ENCODE measurements around the gene ECPAS. TPM values are rescaled to one million over a fixed set of nuclear protein-coding genes. Genes with fewer than 3 reads are reported as not detected.
"Not testable (repeated sequence)": the region's sequence is repeated elsewhere in the genome, so short reads cannot be mapped to it uniquely, and the experiment has no call there.

The ECPAS gene
- total RNA-seq, 2 donors from 2014 or later: 87.8 to 103 TPM

DNA sequence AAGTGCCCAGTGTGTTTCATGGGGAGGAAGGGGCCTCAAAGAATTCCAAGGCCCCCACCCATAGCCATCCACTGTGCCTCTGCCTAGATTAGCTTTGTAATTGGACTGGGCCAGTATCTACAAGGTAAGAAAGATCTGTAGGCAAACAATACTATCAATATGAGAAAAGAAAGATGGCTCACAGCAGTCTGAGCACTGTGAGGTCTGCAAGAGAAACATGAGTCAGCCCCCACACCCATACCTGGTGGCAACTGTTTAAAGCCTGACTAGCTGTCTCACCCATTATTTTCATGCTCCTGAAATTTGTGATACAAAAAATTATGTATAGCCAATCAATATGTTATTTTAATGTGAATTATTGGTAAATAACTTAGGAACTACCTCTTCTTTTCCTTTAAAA lies 30.8 kb upstream of the ECPAS start:
- Histone ChIP-seq H3K27ac (no peak overlapping the region), H3K4me3 (no peak overlapping the region), H3K27me3 (replicated peaks; ENCODE audit: insufficient read depth) (no peaks in the 10 kb centered on the region), H3K9me3 (no peaks in the 10 kb centered on the region), H3K36me3 (no peaks in the 10 kb centered on the region), H3K4me1 (replicated peaks) (no peaks in the 10 kb centered on the region)
- TF ChIP-seq, protein P1, sequence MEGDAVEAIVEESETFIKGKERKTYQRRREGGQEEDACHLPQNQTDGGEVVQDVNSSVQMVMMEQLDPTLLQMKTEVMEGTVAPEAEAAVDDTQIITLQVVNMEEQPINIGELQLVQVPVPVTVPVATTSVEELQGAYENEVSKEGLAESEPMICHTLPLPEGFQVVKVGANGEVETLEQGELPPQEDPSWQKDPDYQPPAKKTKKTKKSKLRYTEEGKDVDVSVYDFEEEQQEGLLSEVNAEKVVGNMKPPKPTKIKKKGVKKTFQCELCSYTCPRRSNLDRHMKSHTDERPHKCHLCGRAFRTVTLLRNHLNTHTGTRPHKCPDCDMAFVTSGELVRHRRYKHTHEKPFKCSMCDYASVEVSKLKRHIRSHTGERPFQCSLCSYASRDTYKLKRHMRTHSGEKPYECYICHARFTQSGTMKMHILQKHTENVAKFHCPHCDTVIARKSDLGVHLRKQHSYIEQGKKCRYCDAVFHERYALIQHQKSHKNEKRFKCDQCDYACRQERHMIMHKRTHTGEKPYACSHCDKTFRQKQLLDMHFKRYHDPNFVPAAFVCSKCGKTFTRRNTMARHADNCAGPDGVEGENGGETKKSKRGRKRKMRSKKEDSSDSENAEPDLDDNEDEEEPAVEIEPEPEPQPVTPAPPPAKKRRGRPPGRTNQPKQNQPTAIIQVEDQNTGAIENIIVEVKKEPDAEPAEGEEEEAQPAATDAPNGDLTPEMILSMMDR (IDR thresholded peaks at IDR 0.05): no peak
- TF ChIP-seq POLR2AphosphoS5 (IDR thresholded peaks at IDR 0.05): no peak
- TF ChIP-seq POLR2A (IDR thresholded peaks at IDR 0.05): no peak
- intact Hi-C loops (cut with DNase I): no loop called here
- DNase-seq (ENCODE audit: low spot score): no peak

DNA sequence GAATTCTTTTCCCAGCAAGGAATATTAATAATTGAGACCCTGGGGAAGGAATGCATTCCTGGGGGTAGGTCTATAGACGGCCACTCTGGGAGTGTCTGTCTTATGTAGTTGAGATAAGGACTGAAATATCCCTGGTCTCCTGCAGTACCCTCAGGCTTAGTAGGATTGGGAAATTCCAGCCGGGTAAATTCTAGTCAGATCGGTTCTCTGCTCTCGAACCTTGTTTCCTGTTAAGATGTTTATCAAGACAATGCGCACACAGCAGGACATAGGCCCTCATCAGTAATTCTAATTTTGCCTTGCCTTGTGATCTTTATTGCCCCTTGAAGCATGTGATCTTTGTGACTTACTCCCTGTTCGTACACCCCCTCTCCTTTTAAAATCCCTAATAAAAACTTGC lies 27.4 kb upstream of the ECPAS start:
- H3K27me3 ChIP-seq (replicated peaks; ENCODE audit: insufficient read depth); H3K9me3 ChIP-seq; intact Hi-C loops (cut with DNase I); DNase-seq (ENCODE audit: low spot score); H3K27ac ChIP-seq; H3K4me1 ChIP-seq (replicated peaks); H3K36me3 ChIP-seq; H3K4me3 ChIP-seq: not testable (repeated sequence)
- 68% methylated on average over 6 of the region's 6 CpGs for WGBS

DNA sequence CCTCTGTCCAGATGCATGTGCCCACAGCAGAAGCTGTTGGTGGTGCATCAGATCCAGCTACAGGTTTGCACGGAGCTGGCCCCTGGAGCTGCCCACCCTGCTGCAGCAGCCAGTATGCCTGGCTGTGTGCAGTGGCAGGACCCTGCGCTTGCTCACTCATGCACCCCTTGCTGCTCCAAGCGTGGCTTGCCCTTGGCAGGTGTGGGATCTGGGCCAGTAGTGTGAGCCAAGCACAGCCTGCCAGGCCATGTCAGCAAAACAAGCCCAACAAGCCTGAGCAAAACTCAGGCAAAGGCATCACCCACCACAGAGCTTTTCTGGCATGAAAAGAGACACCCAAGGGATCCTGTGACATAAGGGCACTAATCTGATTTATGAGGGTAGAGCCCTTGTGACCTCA lies 18.3 kb upstream of the ECPAS start:
- H3K9me3 ChIP-seq: no peaks in the 10 kb centered on the region
- H3K4me1 ChIP-seq (replicated peaks): no peaks in the 10 kb centered on the region
- no peak for DNase-seq (ENCODE audit: low spot score)
- H3K4me3 ChIP-seq: no peak overlapping the region
- TF ChIP-seq POLR2AphosphoS5 (IDR thresholded peaks at IDR 0.05): no peak
- TF ChIP-seq, protein P1 (IDR thresholded peaks at IDR 0.05): no peak
- no peak for TF ChIP-seq POLR2A (IDR thresholded peaks at IDR 0.05)
- H3K27me3 ChIP-seq (replicated peaks; ENCODE audit: insufficient read depth): no peaks in the 10 kb centered on the region
- no peak overlapping the region for H3K27ac ChIP-seq
- intact Hi-C loops (cut with DNase I): no loop called here
- no peaks in the 10 kb centered on the region for H3K36me3 ChIP-seq
- 49% methylated on average over 3 of the region's 3 CpGs for WGBS

DNA sequence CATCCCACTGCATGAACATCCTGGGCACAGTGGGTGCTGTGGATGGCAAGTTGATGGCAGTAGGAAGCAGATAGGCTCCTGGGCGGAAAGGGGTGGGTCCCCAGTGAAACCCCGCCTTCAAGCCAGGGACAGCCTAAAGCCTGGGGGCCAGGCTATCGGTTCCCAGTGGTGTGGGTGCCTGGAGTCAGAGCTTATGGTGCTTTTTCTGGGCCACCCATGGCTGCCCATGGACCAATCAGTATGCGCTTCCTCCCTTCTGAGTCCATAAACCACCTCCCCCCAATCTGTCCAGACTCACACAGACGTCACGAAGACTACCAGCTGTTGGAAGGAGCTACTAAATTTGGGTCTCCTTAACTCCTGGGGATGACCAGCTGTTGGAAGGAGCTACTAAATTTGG lies 17.5 kb upstream of the ECPAS start:
- H3K4me3 ChIP-seq: no peak overlapping the region
- no peak overlapping the region for H3K27ac ChIP-seq
- 83% methylated on average over 6 of the region's 6 CpGs for WGBS
- H3K27me3 ChIP-seq (replicated peaks; ENCODE audit: insufficient read depth): no peaks in the 10 kb centered on the region
- H3K4me1 ChIP-seq (replicated peaks): no peaks in the 10 kb centered on the region
- H3K36me3 ChIP-seq: no peaks in the 10 kb centered on the region
- TF ChIP-seq, protein P1 (IDR thresholded peaks at IDR 0.05): no peak
- TF ChIP-seq POLR2A (IDR thresholded peaks at IDR 0.05): no peak
- no peak for TF ChIP-seq POLR2AphosphoS5 (IDR thresholded peaks at IDR 0.05)
- intact Hi-C loops (cut with DNase I): no loop called here
- no peaks in the 10 kb centered on the region for H3K9me3 ChIP-seq
- no peak for DNase-seq (ENCODE audit: low spot score)

DNA sequence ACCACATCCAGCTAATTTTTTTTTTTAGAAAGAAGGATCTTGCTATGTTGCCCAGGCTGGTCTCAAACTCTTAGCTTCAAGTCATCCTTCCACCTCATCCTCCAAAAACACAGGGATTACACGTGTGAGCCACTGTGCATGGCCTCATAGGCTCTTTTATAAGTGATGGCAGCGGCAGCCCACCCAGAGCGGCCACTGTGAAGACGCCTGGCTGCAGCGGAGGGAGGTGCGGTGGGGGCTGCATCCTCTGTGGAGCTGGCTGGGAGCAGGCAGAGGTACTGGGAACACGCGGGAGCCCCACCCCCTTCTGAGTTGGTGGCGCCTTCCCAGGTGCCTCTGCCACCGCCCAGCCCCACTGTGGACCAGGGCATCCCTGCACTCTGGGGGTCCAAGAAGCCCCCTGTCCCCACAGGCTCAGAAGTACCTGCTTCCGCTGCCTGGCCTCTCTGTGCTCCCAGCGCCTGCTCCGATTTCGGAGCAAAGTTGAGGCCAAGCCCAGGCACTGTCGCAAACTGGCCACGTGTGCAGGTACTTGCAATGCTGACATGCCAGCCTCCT lies 16.9 kb upstream of the ECPAS start:
- H3K9me3 ChIP-seq: no peaks in the 10 kb centered on the region
- no peak overlapping the region for H3K4me3 ChIP-seq
- H3K36me3 ChIP-seq: no peaks in the 10 kb centered on the region
- H3K27ac ChIP-seq: no peak overlapping the region
- DNase-seq (ENCODE audit: low spot score): no peak
- no peaks in the 10 kb centered on the region for H3K27me3 ChIP-seq (replicated peaks; ENCODE audit: insufficient read depth)
- 95% methylated on average over 16 of the region's 16 CpGs for WGBS
- no peaks in the 10 kb centered on the region for H3K4me1 ChIP-seq (replicated peaks)
- TF ChIP-seq, protein P1 (IDR thresholded peaks at IDR 0.05): no peak
- TF ChIP-seq POLR2A (IDR thresholded peaks at IDR 0.05): no peak
- TF ChIP-seq POLR2AphosphoS5 (IDR thresholded peaks at IDR 0.05): no peak
- intact Hi-C loops (cut with DNase I): no loop called here

DNA sequence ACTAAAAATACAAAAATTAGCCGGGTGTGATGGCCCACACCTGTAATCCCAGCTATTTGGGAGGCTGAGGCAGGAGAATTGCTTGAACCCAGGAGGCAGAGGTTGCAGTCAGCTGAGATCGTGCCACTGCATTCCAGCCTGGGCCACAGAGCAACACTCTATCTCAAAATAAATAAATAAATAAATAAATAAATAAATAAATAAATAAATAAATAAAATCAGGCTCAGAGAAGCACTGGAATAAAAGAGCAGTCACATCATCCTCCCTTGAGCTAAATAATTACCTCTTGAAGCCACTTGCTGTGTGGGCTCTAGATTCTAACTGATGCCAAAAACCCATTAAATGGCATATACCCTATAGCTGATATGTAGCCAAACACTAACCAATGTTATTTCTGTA lies 13.0 kb upstream of the ECPAS start:
- DNase-seq (ENCODE audit: low spot score); H3K27ac ChIP-seq; H3K9me3 ChIP-seq; H3K4me3 ChIP-seq; H3K4me1 ChIP-seq (replicated peaks); H3K27me3 ChIP-seq (replicated peaks; ENCODE audit: insufficient read depth); H3K36me3 ChIP-seq; intact Hi-C loops (cut with DNase I): not testable (repeated sequence)
- 98% methylated on average over 2 of the region's 2 CpGs for WGBS
